ENCODE measurements around the gene EZR.

DNA sequence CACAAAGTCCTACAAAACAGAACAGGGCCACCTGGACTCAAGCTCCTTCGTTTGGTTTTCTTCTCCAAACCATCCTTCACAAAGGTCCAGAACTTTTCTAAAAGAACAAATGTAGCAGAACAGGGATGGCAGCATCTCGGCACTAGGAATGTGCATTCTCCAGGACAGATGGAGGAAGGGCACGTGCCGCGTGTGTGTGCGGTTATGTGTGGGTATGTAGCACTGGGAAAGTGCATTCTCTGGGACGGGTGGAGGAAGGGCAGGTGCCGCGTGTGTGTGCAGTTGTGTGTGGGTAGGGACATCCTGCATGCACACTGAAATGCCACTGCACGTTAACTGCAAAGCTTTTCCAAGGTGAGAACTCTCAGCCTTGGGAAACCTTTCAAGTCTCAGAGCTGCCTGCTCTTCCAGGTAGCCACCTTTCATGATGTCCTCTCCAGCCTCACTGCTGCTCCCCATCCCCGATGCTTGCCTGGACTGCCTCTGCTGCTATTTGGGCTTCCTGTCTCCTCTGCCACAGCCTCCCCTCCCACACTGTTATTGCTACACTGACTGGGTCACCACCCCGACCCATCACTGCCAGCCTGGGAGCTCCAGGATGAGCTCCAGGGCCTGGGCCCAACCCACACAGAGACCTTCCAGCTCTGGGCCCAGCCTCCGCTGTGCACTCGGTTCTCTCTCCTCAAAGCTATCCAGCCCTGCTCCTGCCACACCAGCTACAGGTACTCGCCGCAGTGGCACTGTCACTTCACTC is 47.6 kb downstream of the EZR start:
- TF ChIP-seq, protein P1, sequence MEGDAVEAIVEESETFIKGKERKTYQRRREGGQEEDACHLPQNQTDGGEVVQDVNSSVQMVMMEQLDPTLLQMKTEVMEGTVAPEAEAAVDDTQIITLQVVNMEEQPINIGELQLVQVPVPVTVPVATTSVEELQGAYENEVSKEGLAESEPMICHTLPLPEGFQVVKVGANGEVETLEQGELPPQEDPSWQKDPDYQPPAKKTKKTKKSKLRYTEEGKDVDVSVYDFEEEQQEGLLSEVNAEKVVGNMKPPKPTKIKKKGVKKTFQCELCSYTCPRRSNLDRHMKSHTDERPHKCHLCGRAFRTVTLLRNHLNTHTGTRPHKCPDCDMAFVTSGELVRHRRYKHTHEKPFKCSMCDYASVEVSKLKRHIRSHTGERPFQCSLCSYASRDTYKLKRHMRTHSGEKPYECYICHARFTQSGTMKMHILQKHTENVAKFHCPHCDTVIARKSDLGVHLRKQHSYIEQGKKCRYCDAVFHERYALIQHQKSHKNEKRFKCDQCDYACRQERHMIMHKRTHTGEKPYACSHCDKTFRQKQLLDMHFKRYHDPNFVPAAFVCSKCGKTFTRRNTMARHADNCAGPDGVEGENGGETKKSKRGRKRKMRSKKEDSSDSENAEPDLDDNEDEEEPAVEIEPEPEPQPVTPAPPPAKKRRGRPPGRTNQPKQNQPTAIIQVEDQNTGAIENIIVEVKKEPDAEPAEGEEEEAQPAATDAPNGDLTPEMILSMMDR (IDR thresholded peaks at IDR 0.05) = no peak
- TF ChIP-seq REST (IDR thresholded peaks at IDR 0.05; ENCODE audit: insufficient read depth in 1 of 2, low read depth in 2 of 2, low read length in 1 of 2) = no peak
